DOHH2 (cell line): ENCODE results near the gene SHISA4.

ENCODE experiments used
- CTCF ChIP-seq: fragments of 200-600 bp; sonication (generic); IDR thresholded peaks from one replicate; pipeline ENCODE4 v1.5.1; 2014; ENCODE audit warnings: antibody characterized with exemption, mild to moderate bottlenecking, low read depth, low read length; ENCODE audit not compliant: poor library complexity, severe bottlenecking
- EZH2phosphoT487 ChIP-seq: fragments of 200-600 bp; sonication (generic); IDR thresholded peaks from 2 replicates; pipeline ENCODE4 v1.6.1; 2017; ENCODE audit warnings: borderline replicate concordance, mild to moderate bottlenecking, antibody characterized with exemption, low read length, moderate library complexity, mixed read lengths

- TF ChIP-seq CTCF, result peak; percentile 65
- no peak for TF ChIP-seq EZH2phosphoT487
Observed at GRCh38 chr1:201877877-201878401, 10.8 kb upstream of the SHISA4 start.
